Measurements from ENCODE around the gene FADS1.

- no peak for TF ChIP-seq CTCF (conservative IDR thresholded peaks at IDR 0.05; ENCODE audit: low read depth in 2 of 2)
- no peak for TF ChIP-seq EZH2 (IDR thresholded peaks at IDR 0.05; ENCODE audit: low read depth, unreplicated experiment)
- no peak for TF ChIP-seq EZH2phosphoT487 (IDR thresholded peaks at IDR 0.05; ENCODE audit: unreplicated experiment)
- no peak for TF ChIP-seq JUNB (IDR thresholded peaks at IDR 0.05; ENCODE audit: unreplicated experiment)
- no peak for TF ChIP-seq REST (IDR thresholded peaks at IDR 0.05; ENCODE audit: unreplicated experiment)
- no peak for TF ChIP-seq CREB1 (CRISPR knock-in tag; IDR thresholded peaks at IDR 0.05; ENCODE audit: low read depth)
- no peak for TF ChIP-seq ZNF114 (CRISPR knock-in tag; IDR thresholded peaks at IDR 0.05)
- TF ChIP-seq POLR2AphosphoS5 (IDR thresholded peaks at IDR 0.05; ENCODE audit: low read depth): no peak
- TF ChIP-seq STAT1 (IDR thresholded peaks at IDR 0.05; ENCODE audit: unreplicated experiment): no peak
- TF ChIP-seq, protein P1, sequence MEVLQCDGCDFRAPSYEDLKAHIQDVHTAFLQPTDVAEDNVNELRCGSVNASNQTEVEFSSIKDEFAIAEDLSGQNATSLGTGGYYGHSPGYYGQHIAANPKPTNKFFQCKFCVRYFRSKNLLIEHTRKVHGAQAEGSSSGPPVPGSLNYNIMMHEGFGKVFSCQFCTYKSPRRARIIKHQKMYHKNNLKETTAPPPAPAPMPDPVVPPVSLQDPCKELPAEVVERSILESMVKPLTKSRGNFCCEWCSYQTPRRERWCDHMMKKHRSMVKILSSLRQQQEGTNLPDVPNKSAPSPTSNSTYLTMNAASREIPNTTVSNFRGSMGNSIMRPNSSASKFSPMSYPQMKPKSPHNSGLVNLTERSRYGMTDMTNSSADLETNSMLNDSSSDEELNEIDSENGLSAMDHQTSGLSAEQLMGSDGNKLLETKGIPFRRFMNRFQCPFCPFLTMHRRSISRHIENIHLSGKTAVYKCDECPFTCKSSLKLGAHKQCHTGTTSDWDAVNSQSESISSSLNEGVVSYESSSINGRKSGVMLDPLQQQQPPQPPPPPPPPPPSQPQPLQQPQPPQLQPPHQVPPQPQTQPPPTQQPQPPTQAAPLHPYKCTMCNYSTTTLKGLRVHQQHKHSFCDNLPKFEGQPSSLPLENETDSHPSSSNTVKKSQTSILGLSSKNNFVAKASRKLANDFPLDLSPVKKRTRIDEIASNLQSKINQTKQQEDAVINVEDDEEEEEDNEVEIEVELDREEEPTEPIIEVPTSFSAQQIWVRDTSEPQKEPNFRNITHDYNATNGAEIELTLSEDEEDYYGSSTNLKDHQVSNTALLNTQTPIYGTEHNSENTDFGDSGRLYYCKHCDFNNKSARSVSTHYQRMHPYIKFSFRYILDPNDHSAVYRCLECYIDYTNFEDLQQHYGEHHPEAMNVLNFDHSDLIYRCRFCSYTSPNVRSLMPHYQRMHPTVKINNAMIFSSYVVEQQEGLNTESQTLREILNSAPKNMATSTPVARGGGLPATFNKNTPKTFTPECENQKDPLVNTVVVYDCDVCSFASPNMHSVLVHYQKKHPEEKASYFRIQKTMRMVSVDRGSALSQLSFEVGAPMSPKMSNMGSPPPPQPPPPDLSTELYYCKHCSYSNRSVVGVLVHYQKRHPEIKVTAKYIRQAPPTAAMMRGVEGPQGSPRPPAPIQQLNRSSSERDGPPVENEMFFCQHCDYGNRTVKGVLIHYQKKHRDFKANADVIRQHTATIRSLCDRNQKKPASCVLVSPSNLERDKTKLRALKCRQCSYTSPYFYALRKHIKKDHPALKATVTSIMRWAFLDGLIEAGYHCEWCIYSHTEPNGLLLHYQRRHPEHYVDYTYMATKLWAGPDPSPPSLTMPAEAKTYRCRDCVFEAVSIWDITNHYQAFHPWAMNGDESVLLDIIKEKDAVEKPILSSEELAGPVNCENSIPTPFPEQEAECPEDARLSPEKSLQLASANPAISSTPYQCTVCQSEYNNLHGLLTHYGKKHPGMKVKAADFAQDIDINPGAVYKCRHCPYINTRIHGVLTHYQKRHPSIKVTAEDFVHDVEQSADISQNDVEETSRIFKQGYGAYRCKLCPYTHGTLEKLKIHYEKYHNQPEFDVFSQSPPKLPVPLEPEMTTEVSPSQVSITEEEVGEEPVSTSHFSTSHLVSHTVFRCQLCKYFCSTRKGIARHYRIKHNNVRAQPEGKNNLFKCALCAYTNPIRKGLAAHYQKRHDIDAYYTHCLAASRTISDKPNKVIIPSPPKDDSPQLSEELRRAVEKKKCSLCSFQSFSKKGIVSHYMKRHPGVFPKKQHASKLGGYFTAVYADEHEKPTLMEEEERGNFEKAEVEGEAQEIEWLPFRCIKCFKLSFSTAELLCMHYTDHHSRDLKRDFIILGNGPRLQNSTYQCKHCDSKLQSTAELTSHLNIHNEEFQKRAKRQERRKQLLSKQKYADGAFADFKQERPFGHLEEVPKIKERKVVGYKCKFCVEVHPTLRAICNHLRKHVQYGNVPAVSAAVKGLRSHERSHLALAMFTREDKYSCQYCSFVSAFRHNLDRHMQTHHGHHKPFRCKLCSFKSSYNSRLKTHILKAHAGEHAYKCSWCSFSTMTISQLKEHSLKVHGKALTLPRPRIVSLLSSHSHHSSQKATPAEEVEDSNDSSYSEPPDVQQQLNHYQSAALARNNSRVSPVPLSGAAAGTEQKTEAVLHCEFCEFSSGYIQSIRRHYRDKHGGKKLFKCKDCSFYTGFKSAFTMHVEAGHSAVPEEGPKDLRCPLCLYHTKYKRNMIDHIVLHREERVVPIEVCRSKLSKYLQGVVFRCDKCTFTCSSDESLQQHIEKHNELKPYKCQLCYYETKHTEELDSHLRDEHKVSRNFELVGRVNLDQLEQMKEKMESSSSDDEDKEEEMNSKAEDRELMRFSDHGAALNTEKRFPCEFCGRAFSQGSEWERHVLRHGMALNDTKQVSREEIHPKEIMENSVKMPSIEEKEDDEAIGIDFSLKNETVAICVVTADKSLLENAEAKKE (CRISPR knock-in tag; IDR thresholded peaks at IDR 0.05): no peak
- TF ChIP-seq ZNF331 (CRISPR knock-in tag; IDR thresholded peaks at IDR 0.05; ENCODE audit: low read depth): no peak
Observed at GRCh38 chr11:61753672-61754071, 63.1 kb downstream of the FADS1 start.
